Right lobe of liver (tissue), 4 donors: ENCODE data around the gene NID2.

Experiments
- POLR2A ChIP-seq: fragments of 450-650 bp; IDR thresholded peaks from one replicate; pipeline ENCODE4 v1.6.1; 2017; ENCODE audit warnings: antibody characterized with exemption, mild to moderate bottlenecking
- TF ChIP-seq, protein P1 (sequence below), 4 donors: fragments of 200-600 bp in 3 of 4; fragments of 450-650 bp in 1 of 4; IDR thresholded peaks; one replicate each; pipeline versions ENCODE4 v1.5.1 to v1.8.0; 2016 to 2022; ENCODE audit warnings: antibody characterized with exemption in 4 of 4, mild to moderate bottlenecking in 2 of 4
- donor health status: DM: no; HTN: no; CAD: no.
- donor health status: DM: no; HTN: no; CAD: no.
- donor health status: DM: no; HTN: yes; CAD: no.

DNA sequence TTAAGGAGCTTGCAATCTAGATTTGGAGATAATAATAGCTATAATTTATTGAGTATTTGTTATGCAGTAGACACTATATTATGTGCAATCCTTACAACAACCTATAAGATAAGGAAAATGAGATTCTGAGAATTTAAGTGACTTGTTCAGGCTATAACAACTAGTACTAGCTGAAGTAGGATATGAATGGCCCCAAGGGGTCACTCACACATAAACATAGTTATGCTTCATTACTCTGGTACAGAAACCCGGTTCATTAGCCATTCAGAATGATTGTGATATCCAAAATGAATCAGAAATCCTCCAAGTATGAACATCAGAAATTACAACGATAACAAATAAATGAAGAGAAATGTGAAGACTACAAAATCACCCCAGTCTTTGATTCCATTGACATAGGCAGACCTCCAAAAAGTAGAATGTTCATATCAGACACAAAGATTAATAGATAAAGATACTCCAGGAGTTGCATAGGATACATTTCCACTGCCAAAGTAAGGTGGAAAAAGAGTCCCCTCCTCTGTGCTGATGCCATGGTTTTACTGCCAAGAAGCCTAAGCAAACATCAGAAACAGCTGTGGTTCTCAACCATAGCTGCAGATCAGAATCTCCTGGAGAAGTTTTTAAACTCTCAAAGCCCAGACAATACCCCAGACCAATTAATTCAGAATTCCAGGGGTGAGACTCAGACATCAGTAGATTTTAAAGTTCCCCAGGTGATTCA lies 8.6 kb upstream of the NID2 start:
- TF ChIP-seq, protein P1, sequence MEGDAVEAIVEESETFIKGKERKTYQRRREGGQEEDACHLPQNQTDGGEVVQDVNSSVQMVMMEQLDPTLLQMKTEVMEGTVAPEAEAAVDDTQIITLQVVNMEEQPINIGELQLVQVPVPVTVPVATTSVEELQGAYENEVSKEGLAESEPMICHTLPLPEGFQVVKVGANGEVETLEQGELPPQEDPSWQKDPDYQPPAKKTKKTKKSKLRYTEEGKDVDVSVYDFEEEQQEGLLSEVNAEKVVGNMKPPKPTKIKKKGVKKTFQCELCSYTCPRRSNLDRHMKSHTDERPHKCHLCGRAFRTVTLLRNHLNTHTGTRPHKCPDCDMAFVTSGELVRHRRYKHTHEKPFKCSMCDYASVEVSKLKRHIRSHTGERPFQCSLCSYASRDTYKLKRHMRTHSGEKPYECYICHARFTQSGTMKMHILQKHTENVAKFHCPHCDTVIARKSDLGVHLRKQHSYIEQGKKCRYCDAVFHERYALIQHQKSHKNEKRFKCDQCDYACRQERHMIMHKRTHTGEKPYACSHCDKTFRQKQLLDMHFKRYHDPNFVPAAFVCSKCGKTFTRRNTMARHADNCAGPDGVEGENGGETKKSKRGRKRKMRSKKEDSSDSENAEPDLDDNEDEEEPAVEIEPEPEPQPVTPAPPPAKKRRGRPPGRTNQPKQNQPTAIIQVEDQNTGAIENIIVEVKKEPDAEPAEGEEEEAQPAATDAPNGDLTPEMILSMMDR (IDR thresholded peaks at IDR 0.05): no peak
- no peak for TF ChIP-seq POLR2A
